Keratinocyte (primary cell): ENCODE results near the gene FOXP2. TPM values are rescaled to one million over a fixed set of nuclear protein-coding genes. Genes with fewer than 3 reads are reported as not detected.

ENCODE experiments used
- DNase-seq: peaks from one replicate; pipeline ENCODE4 v3.0.0-alpha.2; 2011; ENCODE audit warnings: low read depth, missing footprints, low spot score
- FAIRE-seq: peaks from 2 replicates; lab custom pipeline; 2011; peaks lifted over from hg19 to GRCh38; lab: Jason Lieb, UNC
- H2AFZ ChIP-seq: 2 replicates; pipeline ENCODE4 v1.6.0; 2012; ENCODE audit warnings: low read length, control low read depth, inconsistent platforms; ENCODE audit not compliant: control insufficient read depth
- H3K27ac ChIP-seq: 2 replicates; pipeline ENCODE4 v1.5.1; 2011; ENCODE audit warnings: low read length; ENCODE audit not compliant: control insufficient read depth, insufficient read depth
- H3K27me3 ChIP-seq: 3 replicates; pipeline ENCODE4 v1.6.0; 2011; ENCODE audit warnings: low read length; ENCODE audit not compliant: control insufficient read depth, insufficient read depth; ENCODE audit errors: extremely low read depth
- H3K36me3 ChIP-seq, 2 experiments: 2 replicates in 1 of 2; 3 replicates in 1 of 2; pipeline ENCODE4 v1.5.1; 2011; ENCODE audit warnings: low read length in 2 of 2, mild to moderate bottlenecking in 1 of 2; ENCODE audit not compliant: control insufficient read depth in 2 of 2, insufficient read depth in 2 of 2; ENCODE audit errors: extremely low read depth in 1 of 2
- H3K4me1 ChIP-seq: 3 replicates; pipeline ENCODE4 v1.5.1; 2011; ENCODE audit warnings: low read length; ENCODE audit not compliant: control insufficient read depth, insufficient read depth; ENCODE audit errors: extremely low read depth
- H3K4me2 ChIP-seq: 3 replicates; pipeline ENCODE4 v1.6.0; 2011; ENCODE audit warnings: low read depth, low read length; ENCODE audit not compliant: control insufficient read depth, insufficient read depth; ENCODE audit errors: extremely low read depth
- H3K4me3 ChIP-seq, 3 experiments: fragments of 200-600 bp in 1 of 3; sonication (generic) in 1 of 3; 2 replicates in 2 of 3; 3 replicates in 1 of 3; pipeline ENCODE4 v1.5.1; 2011 to 2016; ENCODE audit warnings: low read length in 3 of 3, mild to moderate bottlenecking in 3 of 3, control low read depth in 2 of 3, inconsistent platforms in 1 of 3, low read depth in 1 of 3, mixed read lengths in 1 of 3, mixed run types in 1 of 3, moderate library complexity in 1 of 3; ENCODE audit not compliant: control insufficient read depth in 2 of 3, insufficient read depth in 2 of 3; ENCODE audit errors: extremely low read depth in 1 of 3
- H3K79me2 ChIP-seq: 2 replicates; pipeline ENCODE4 v1.6.0; 2012; ENCODE audit warnings: low read length; ENCODE audit not compliant: control insufficient read depth, insufficient read depth
- H3K9ac ChIP-seq: 3 replicates; pipeline ENCODE4 v1.6.0; 2011; ENCODE audit warnings: low read length; ENCODE audit not compliant: control insufficient read depth, insufficient read depth; ENCODE audit errors: extremely low read depth
- H3K9me1 ChIP-seq: 3 replicates; pipeline ENCODE4 v1.6.0; 2011; ENCODE audit warnings: low read length; ENCODE audit not compliant: control insufficient read depth, insufficient read depth; ENCODE audit errors: extremely low read depth
- H3K9me3 ChIP-seq: 2 replicates; pipeline ENCODE4 v1.5.1; 2012; ENCODE audit warnings: low read depth, low read length; ENCODE audit not compliant: control insufficient read depth
- H4K20me1 ChIP-seq: 3 replicates; pipeline ENCODE4 v1.6.0; 2011; ENCODE audit warnings: low read length; ENCODE audit not compliant: control insufficient read depth, insufficient read depth; ENCODE audit errors: extremely low read depth
- EZH2 ChIP-seq: IDR thresholded peaks from one replicate; pipeline ENCODE4 v1.6.1; 2012; ENCODE audit warnings: inconsistent platforms, mild to moderate bottlenecking, low read length, moderate library complexity
- dilution Hi-C: fragments of 300-500 bp; cut with MboI; formaldehyde crosslinking; loops from one replicate; pipeline ENCODE4 v1.7.0; 2020; ENCODE audit warnings: low sequenced_read_pairs; ENCODE audit not compliant: extremely low pct_ligation_motif_present
- polyA plus RNA-seq, 5 experiments: library from polyadenylated mRNA; depleted of rRNA in 3 of 5; stranded (reverse) in 3 of 5; stranded (forward) in 1 of 5; unstranded in 1 of 5; fragments of >200 nt; gene quantifications; 1 replicate in 1 of 5; 2 replicates in 3 of 5; 3 replicates in 1 of 5; pipeline versions ENCODE4 v1.2.1 to v1.2.3, GENCODE V29; 2011 to 2012; ENCODE audit warnings: missing spikeins in 2 of 5, low read depth in 1 of 5, low replicate concordance in 1 of 5
- TF ChIP-seq, protein P1 (sequence below), 3 experiments: IDR thresholded peaks in 1 of 3; conservative IDR thresholded peaks in 1 of 3; optimal IDR thresholded peaks in 1 of 3; 2 replicates in 2 of 3; 3 replicates in 1 of 3; pipeline versions ENCODE3 to v1.5.1; 2011; ENCODE audit warnings: low read length in 3 of 3, mild to moderate bottlenecking in 3 of 3, moderate library complexity in 2 of 3, control low read depth in 1 of 3, inconsistent platforms in 1 of 3; ENCODE audit not compliant: insufficient read depth in 2 of 3; ENCODE audit errors: extremely low read depth in 1 of 3

FOXP2 gene
- polyA plus RNA-seq, 1 donor (not counting 4 experiments of a cell fraction or from before 2014, with no cell fraction given), result 0.98 TPM

GRCh38 chr7:114670676-114671075 lies 256.1 kb downstream of the FOXP2 start:
- Histone ChIP-seq H2AFZ (no peak overlapping the region), H3K4me1 (no peaks in the 10 kb centered on the region), H3K36me3 (no peaks in the 10 kb centered on the region), H3K9ac (no peak overlapping the region), H3K9me3 (no peaks in the 10 kb centered on the region), H3K4me3 (no peak overlapping the region), H3K79me2 (no peaks in the 10 kb centered on the region), H3K27me3 (no peaks in the 10 kb centered on the region), H3K27ac (no peak overlapping the region), H3K9me1 (no peaks in the 10 kb centered on the region), H3K4me2 (no peak overlapping the region), H4K20me1 (no peaks in the 10 kb centered on the region)
- DNase-seq (no peak), FAIRE-seq (no peak)
- TF ChIP-seq, protein P1, sequence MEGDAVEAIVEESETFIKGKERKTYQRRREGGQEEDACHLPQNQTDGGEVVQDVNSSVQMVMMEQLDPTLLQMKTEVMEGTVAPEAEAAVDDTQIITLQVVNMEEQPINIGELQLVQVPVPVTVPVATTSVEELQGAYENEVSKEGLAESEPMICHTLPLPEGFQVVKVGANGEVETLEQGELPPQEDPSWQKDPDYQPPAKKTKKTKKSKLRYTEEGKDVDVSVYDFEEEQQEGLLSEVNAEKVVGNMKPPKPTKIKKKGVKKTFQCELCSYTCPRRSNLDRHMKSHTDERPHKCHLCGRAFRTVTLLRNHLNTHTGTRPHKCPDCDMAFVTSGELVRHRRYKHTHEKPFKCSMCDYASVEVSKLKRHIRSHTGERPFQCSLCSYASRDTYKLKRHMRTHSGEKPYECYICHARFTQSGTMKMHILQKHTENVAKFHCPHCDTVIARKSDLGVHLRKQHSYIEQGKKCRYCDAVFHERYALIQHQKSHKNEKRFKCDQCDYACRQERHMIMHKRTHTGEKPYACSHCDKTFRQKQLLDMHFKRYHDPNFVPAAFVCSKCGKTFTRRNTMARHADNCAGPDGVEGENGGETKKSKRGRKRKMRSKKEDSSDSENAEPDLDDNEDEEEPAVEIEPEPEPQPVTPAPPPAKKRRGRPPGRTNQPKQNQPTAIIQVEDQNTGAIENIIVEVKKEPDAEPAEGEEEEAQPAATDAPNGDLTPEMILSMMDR (optimal IDR thresholded peaks at IDR 0.05 in 1 of 3, IDR thresholded peaks at IDR 0.05 in 1 of 3, conservative IDR thresholded peaks at IDR 0.05 in 1 of 3; ENCODE audit: extremely low read depth in 1 of 3, insufficient read depth in 2 of 3, low read length in 3 of 3), result no peak
- TF ChIP-seq EZH2, result no peak
- dilution Hi-C loops, result no loop called here

DNA sequence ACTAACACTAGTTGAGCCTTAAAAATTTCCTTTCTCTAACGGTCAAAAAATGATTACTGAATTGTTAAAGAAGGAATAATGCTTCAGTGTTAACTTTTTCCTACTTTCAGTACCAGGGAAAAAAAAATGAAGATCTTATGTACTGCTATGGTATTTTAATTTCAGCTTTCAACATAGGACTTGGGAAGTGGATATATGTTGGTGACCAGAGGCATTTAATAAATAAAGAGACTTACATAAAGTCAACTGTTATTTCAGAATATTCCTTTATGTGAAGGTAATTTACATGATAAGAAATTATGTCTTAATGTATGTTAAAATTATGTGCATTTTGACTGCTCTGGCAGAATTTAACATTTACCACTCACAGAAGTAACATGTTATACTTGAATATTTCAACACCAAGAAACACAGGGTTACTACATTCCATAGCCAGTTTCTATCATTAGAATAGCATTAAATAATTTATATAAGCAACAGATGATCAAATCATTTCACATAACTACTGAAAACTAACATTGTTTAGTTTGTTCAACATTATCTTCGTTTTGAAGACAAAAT lies 257.0 kb downstream of the FOXP2 start:
- Histone ChIP-seq H3K27me3 (no peaks in the 10 kb centered on the region), H3K79me2 (no peaks in the 10 kb centered on the region), H3K4me3 (no peak overlapping the region), H3K4me2 (no peak overlapping the region), H4K20me1 (no peaks in the 10 kb centered on the region), H3K36me3 (no peaks in the 10 kb centered on the region), H3K9me1 (no peaks in the 10 kb centered on the region), H2AFZ (no peak overlapping the region), H3K9ac (no peak overlapping the region), H3K4me1 (no peaks in the 10 kb centered on the region), H3K27ac (no peak overlapping the region), H3K9me3 (no peaks in the 10 kb centered on the region)
- DNase-seq (no peak), FAIRE-seq (no peak)
- TF ChIP-seq, protein P1 (optimal IDR thresholded peaks at IDR 0.05 in 1 of 3, IDR thresholded peaks at IDR 0.05 in 1 of 3, conservative IDR thresholded peaks at IDR 0.05 in 1 of 3; ENCODE audit: extremely low read depth in 1 of 3, insufficient read depth in 2 of 3, low read length in 3 of 3), result no peak
- no peak for TF ChIP-seq EZH2
- dilution Hi-C loops, result no loop called here
